ENCODE data around the gene MRPS22.
"Not testable (repeated sequence)": the region's sequence is repeated elsewhere in the genome, so short reads cannot be mapped to it uniquely, and the experiment has no call there.

The MRPS22 gene

GRCh38 chr3:139380575-139380974 lies 36.8 kb downstream of the MRPS22 start:
- Histone ChIP-seq H3K9me3 (ENCODE audit: insufficient read depth, low read length, severe bottlenecking) (no peaks in the 10 kb centered on the region), H3K4me3 (ENCODE audit: low read depth in 1 of 2, low read length in 2 of 2) (no peak overlapping the region), H3K27ac (ENCODE audit: low read length) (no peak overlapping the region), H3K4me1 (ENCODE audit: insufficient read depth, low read length) (no peaks in the 10 kb centered on the region), H3K79me2 (ENCODE audit: insufficient read depth, low read length) (peaks cover 47% of the 10 kb centered on the region), H3K9ac (ENCODE audit: low read depth, low read length) (no peak overlapping the region), H3K36me3 (ENCODE audit: insufficient read depth, low read length) (peaks cover 66% of the 10 kb centered on the region), H3K27me3 (ENCODE audit: insufficient read depth, low read length, poor library complexity) (no peaks in the 10 kb centered on the region), H2AFZ (ENCODE audit: low read depth, low read length) (no peak overlapping the region), H3K4me2 (ENCODE audit: insufficient read depth, low read length) (no peak overlapping the region), H4K20me1 (ENCODE audit: insufficient read depth, low read length) (peaks cover 6% of the 10 kb centered on the region; the same call in 1 of the 2 replicates)
- TF ChIP-seq, protein P1, sequence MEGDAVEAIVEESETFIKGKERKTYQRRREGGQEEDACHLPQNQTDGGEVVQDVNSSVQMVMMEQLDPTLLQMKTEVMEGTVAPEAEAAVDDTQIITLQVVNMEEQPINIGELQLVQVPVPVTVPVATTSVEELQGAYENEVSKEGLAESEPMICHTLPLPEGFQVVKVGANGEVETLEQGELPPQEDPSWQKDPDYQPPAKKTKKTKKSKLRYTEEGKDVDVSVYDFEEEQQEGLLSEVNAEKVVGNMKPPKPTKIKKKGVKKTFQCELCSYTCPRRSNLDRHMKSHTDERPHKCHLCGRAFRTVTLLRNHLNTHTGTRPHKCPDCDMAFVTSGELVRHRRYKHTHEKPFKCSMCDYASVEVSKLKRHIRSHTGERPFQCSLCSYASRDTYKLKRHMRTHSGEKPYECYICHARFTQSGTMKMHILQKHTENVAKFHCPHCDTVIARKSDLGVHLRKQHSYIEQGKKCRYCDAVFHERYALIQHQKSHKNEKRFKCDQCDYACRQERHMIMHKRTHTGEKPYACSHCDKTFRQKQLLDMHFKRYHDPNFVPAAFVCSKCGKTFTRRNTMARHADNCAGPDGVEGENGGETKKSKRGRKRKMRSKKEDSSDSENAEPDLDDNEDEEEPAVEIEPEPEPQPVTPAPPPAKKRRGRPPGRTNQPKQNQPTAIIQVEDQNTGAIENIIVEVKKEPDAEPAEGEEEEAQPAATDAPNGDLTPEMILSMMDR (IDR thresholded peaks at IDR 0.05; ENCODE audit: borderline replicate concordance, extremely low read depth, low read length, poor library complexity, severe bottlenecking), result no peak
- no peak for TF ChIP-seq EZH2 (IDR thresholded peaks at IDR 0.05; ENCODE audit: borderline replicate concordance, low read depth, low read length, severe bottlenecking)
- ATAC-seq (ENCODE audit: insufficient read depth, low read depth) (no peak), DNase-seq (no peak)

DNA sequence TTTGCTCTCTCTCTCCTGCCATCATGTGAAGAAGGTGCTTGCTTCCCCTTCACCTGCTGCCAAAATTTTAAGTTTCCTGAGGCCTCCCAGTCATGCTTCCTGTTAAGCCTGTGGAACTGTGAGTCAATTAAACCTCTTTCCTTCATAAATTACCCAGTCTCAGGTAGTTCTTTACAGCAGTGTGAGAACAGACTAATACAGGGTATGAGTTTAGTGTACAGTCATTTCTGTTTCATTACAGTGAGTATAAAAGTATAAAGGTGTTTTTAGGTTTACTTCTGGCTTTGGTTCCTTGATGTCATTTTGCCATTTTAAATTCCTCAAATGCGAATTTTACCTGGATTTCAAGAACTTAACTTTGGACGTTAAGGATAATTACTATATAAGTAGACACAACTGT lies 38.5 kb downstream of the MRPS22 start:
- not testable (repeated sequence) for H3K4me3 ChIP-seq (ENCODE audit: low read depth in 1 of 2, low read length in 2 of 2); H4K20me1 ChIP-seq (ENCODE audit: insufficient read depth, low read length); DNase-seq; H3K27me3 ChIP-seq (ENCODE audit: insufficient read depth, low read length, poor library complexity); H3K4me2 ChIP-seq (ENCODE audit: insufficient read depth, low read length); H3K27ac ChIP-seq (ENCODE audit: low read length); ATAC-seq (ENCODE audit: insufficient read depth, low read depth); H3K4me1 ChIP-seq (ENCODE audit: insufficient read depth, low read length); H3K9me3 ChIP-seq (ENCODE audit: insufficient read depth, low read length, severe bottlenecking); H2AFZ ChIP-seq (ENCODE audit: low read depth, low read length); H3K9ac ChIP-seq (ENCODE audit: low read depth, low read length)
- Histone ChIP-seq H3K36me3 (ENCODE audit: insufficient read depth, low read length) (peaks cover 53% of the 10 kb centered on the region), H3K79me2 (ENCODE audit: insufficient read depth, low read length) (peaks cover 64% of the 10 kb centered on the region)

DNA sequence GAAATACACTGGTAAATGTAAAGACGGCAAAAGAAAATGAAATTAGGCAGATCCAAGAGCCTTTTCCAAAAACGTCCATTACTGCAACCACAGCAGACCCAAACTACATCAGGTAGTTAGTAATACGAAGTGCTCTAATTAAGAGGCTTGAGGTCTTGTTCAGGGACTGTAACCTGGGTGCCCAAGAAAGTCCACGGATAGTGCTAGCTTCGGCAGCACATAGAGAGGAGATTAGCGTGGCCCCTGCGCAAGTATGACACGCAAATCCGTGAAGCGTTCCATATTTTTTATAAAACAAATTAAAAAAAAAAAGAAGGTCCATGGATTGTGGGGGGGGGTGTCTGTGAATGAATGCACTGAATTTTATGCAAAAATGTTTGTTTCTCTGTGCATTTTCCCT lies 44.3 kb downstream of the MRPS22 start:
- H3K79me2 ChIP-seq (ENCODE audit: insufficient read depth, low read length), result peaks cover 66% of the 10 kb centered on the region
- H4K20me1 ChIP-seq (ENCODE audit: insufficient read depth, low read length), result peaks cover 10% of the 10 kb centered on the region; the same call in 1 of the 2 replicates
- ATAC-seq (ENCODE audit: insufficient read depth, low read depth) (no peak), DNase-seq (no peak)
- H3K27me3 ChIP-seq (ENCODE audit: insufficient read depth, low read length, poor library complexity), result no peaks in the 10 kb centered on the region
- H3K9me3 ChIP-seq (ENCODE audit: insufficient read depth, low read length, severe bottlenecking), result no peaks in the 10 kb centered on the region
- no peak overlapping the region for H3K27ac ChIP-seq (ENCODE audit: low read length)
- peak overlapping the region; percentile 81 for H3K4me2 ChIP-seq (ENCODE audit: insufficient read depth, low read length)
- H2AFZ ChIP-seq (ENCODE audit: low read depth, low read length), result no peak overlapping the region
- TF ChIP-seq EZH2 (IDR thresholded peaks at IDR 0.05; ENCODE audit: borderline replicate concordance, low read depth, low read length, severe bottlenecking), result no peak
- TF ChIP-seq, protein P1 (IDR thresholded peaks at IDR 0.05; ENCODE audit: borderline replicate concordance, extremely low read depth, low read length, poor library complexity, severe bottlenecking), result no peak
- peaks cover 6% of the 10 kb centered on the region for H3K36me3 ChIP-seq (ENCODE audit: insufficient read depth, low read length)
- peak overlapping the region; percentile 96; the same call in 1 of the 2 replicates for H3K9ac ChIP-seq (ENCODE audit: low read depth, low read length)
- H3K4me1 ChIP-seq (ENCODE audit: insufficient read depth, low read length), result peaks cover 26% of the 10 kb centered on the region
- H3K4me3 ChIP-seq (ENCODE audit: low read depth in 1 of 2, low read length in 2 of 2), result peak overlapping the region in 1 of 2 experiments; percentile 100; a peak in 3 of 4 replicates

DNA sequence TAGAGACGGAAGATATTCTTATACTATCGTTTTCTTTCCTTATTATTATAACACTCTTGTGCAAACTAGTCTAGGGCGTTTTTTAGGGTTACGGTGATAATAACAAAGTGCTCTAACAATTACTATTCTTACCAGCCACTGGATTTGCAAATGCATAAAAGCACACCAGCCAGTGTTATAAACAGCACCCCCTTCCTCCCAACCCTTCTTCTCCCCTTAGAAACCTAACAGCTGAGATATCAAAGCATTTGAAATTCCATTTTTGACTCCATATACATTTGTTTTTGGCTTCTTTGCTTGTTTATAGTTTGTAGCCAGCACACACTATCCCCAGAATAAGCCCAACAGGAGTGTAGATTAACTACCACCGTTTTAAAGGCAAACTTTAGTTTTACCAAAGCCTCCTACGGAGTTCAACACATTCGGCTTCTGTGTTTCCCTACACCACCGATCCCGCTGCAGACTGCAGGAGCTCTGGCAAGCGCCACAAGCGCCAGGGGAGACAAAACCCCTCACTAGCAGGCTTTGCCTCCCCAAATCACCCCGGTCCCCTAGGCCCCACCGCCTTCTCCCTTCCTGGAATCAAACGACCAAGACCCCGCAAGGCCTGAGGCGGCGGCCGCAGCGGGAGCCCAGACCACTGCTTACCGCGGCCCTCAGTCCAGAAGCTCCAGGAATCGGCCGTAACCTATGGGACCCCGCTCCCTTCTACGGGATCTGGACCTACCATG lies 45.2 kb downstream of the MRPS22 start:
- TF ChIP-seq EZH2 (IDR thresholded peaks at IDR 0.05; ENCODE audit: borderline replicate concordance, low read depth, low read length, severe bottlenecking), result no peak
- TF ChIP-seq, protein P1 (IDR thresholded peaks at IDR 0.05; ENCODE audit: borderline replicate concordance, extremely low read depth, low read length, poor library complexity, severe bottlenecking), result no peak
- DNase-seq, result peak; percentile 45
- Histone ChIP-seq H3K9me3 (ENCODE audit: insufficient read depth, low read length, severe bottlenecking) (no peaks in the 10 kb centered on the region), H2AFZ (ENCODE audit: low read depth, low read length) (peak overlapping the region; percentile 100), H3K79me2 (ENCODE audit: insufficient read depth, low read length) (peaks cover 58% of the 10 kb centered on the region), H3K4me3 (ENCODE audit: low read depth in 1 of 2, low read length in 2 of 2) (peak overlapping the region; percentile 94 to 100), H3K4me1 (ENCODE audit: insufficient read depth, low read length) (peaks cover 26% of the 10 kb centered on the region), H3K27ac (ENCODE audit: low read length) (peak overlapping the region; percentile 91), H3K27me3 (ENCODE audit: insufficient read depth, low read length, poor library complexity) (no peaks in the 10 kb centered on the region), H4K20me1 (ENCODE audit: insufficient read depth, low read length) (peaks cover 10% of the 10 kb centered on the region; the same call in 1 of the 2 replicates), H3K4me2 (ENCODE audit: insufficient read depth, low read length) (peak overlapping the region; percentile 81), H3K36me3 (ENCODE audit: insufficient read depth, low read length) (peaks cover 3% of the 10 kb centered on the region; the same call in 1 of the 2 replicates), H3K9ac (ENCODE audit: low read depth, low read length) (peak overlapping the region; percentile 96)
- peak; percentile 64 for ATAC-seq (ENCODE audit: insufficient read depth, low read depth)

Data from DND-41 (cell line).